Left lung (tissue), 10 donors: ENCODE results near the gene OR14K1. TPM values are rescaled to one million over a fixed set of nuclear protein-coding genes. Genes with fewer than 3 reads are reported as not detected.
"Not testable (repeated sequence)": the region's sequence is repeated elsewhere in the genome, so short reads cannot be mapped to it uniquely, and the experiment has no call there.

ENCODE experiments used
- ATAC-seq: fragments of 200-7000 bp; cut with Tn5 transposase; one replicate; pipeline ENCODE4 v1.9.1; 2020; ENCODE audit warnings: moderate library complexity
- DNase-seq, 4 donors: peaks; one replicate each; pipeline ENCODE4 v3.0.0-alpha.2; 2013 to 2020
- H3K27ac ChIP-seq, 2 donors: fragments of 200-600 bp; sonication (generic) in 1 of 2; one replicate each; pipeline versions ENCODE4 v1.5.0 to v1.8.0; 2020 to 2021
- H3K27me3 ChIP-seq, 2 donors: fragments of 200-600 bp; sonication (generic) in 1 of 2; one replicate each; pipeline versions ENCODE4 v1.5.0 to v1.8.0; 2020 to 2021
- H3K36me3 ChIP-seq, 2 donors: fragments of 200-600 bp; sonication (generic) in 1 of 2; one replicate each; pipeline versions ENCODE4 v1.5.0 to v1.8.0; 2020 to 2021
- H3K4me1 ChIP-seq, 2 donors: fragments of 200-600 bp; one replicate each; pipeline ENCODE4 v1.8.0; 2021
- H3K4me3 ChIP-seq, 2 donors: fragments of 200-600 bp; sonication (generic) in 1 of 2; one replicate each; pipeline versions ENCODE4 v1.5.0 to v1.8.0; 2020 to 2021; ENCODE audit warnings: mild to moderate bottlenecking in 1 of 2
- H3K9me3 ChIP-seq, 2 donors: fragments of 200-600 bp; sonication (generic) in 1 of 2; one replicate each; pipeline versions ENCODE4 v1.5.0 to v1.8.0; 2020 to 2021
- CTCF ChIP-seq, 2 donors: fragments of 200-600 bp; sonication (generic) in 1 of 2; IDR thresholded peaks; one replicate each; pipeline versions ENCODE4 v1.5.0 to v1.8.0; 2021; ENCODE audit warnings: antibody characterized with exemption in 2 of 2
- intact Hi-C, 2 donors: fragments of 100-400 bp; cut with DNase I; formaldehyde crosslinking; loops; one replicate each; pipeline versions ENCODE4 v1.11.2 to v1.14.2; 2022
- polyA plus RNA-seq, 6 donors: library from polyadenylated mRNA; unstranded; fragments of 120-200 nt; gene quantifications; one replicate each; pipeline ENCODE4 v1.2.1, GENCODE V29; 2013; ENCODE audit not compliant: insufficient read length in 6 of 6
- total RNA-seq, 2 donors: library from RNA; stranded (reverse); fragmentation: NEBNext Ultra II Directional; extraction: Animal tissue kit (Norgen Biotek cat#: 25700); gene quantifications; one replicate each; pipeline ENCODE4 v1.2.1, GENCODE V29; 2021
- donor health status: DM: no; HTN: yes; CAD: no.
- donor health status: DM: no; HTN: no; CAD: no.

Gene OR14K1
- total and polyA plus RNA-seq, 8 donors = not detected

DNA sequence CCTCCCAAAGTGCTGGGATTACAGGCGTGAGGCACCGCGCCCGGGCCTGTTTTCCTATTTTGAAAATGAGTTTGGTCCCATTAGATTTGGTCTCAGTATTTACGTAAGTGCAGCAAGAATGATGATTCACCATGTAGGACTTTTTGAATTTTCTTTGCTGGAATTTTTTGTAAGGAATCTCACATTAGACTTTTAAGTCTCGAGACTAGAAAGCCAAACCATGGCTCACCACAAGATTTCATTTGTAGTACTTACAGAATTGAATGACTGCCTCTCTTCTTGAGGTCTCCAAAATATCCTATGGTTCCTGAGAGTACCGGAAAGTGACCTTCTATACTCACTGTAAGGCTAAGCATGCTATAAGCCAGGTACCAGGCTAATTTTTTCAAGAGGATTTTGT lies 9.2 kb downstream of the OR14K1 start:
- Histone ChIP-seq H3K4me1 (no peaks in the 10 kb centered on the region), H3K27me3 (no peaks in the 10 kb centered on the region), H3K9me3 (peaks cover 0 to 32% of the 10 kb centered on the region in 2 donors), H3K4me3 (no peak overlapping the region), H3K36me3 (no peaks in the 10 kb centered on the region), H3K27ac (no peak overlapping the region)
- ATAC-seq = no peak
- TF ChIP-seq CTCF (IDR thresholded peaks at IDR 0.05) = no peak
- DNase-seq = no peak
- intact Hi-C loops = no loop called here

DNA sequence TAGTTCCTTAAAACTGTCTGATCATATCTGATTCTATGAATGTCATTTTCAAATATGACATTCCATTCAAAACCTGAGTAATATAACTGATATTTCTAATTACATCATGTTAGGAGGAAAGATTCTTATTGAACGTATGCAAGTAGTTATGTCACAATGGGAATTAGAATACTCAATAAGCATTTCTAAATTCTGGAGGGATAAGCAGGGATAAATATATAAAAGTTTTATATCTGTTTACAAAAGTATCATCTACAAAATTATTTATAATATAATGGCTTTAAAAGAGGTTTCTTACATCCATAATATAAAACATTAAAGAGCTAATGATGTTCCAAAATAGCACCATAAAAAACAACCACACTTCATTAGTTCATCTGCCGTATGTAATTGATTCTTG lies 9.6 kb downstream of the OR14K1 start, which contains the start of gene OR14A2:
OR14A2 (minus strand) TSS at position 101 of the 400 bp plus-strand sequence.
- TF ChIP-seq CTCF (IDR thresholded peaks at IDR 0.05) = no peak

GRCh38 chr1:247749870-247750269 lies 11.5 kb downstream of the OR14K1 start:
- H3K4me1 ChIP-seq = no peaks in the 10 kb centered on the region
- H3K36me3 ChIP-seq = no peaks in the 10 kb centered on the region
- intact Hi-C loops = no loop called here
- no peaks in the 10 kb centered on the region for H3K27me3 ChIP-seq
- peaks cover 0 to 32% of the 10 kb centered on the region in 2 donors for H3K9me3 ChIP-seq
- no peak overlapping the region for H3K4me3 ChIP-seq
- peak in 1 of 4 donors; percentile 24 for DNase-seq
- no peak for TF ChIP-seq CTCF (IDR thresholded peaks at IDR 0.05)
- H3K27ac ChIP-seq = no peak overlapping the region
- no peak for ATAC-seq

More for the DNA sequence above, 9.6 kb downstream of the OR14K1 start, which contains the start of gene OR14A2:
- Histone ChIP-seq H3K36me3 (no peaks in the 10 kb centered on the region), H3K27me3 (no peaks in the 10 kb centered on the region), H3K4me3 (no peak within 1 kb of the TSS), H3K27ac (no peak within 1 kb of the TSS), H3K4me1 (no peaks in the 10 kb centered on the region), H3K9me3 (peaks cover 0 to 32% of the 10 kb centered on the region in 2 donors)
- DNase-seq = no peak
- intact Hi-C loops = no loop called here
- ATAC-seq = no peak

DNA sequence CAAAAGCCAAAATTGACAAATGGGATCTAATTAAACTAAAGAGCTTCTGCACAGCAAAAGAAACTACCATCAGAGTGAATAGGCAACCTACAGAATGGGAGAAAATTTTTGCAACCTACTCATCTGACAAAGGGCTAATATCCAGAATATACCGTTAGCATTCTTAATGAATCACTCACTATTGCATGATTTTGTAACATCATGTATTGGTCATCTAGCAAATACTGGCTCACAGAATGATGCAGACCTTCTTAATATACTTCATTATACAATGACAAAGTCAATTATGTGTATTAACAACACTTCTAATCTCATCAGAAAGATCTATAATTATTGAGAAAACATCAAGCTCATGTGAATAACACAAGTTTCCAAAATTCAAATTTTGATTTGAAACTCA lies 15.9 kb downstream of the OR14K1 start:
- intact Hi-C loops, H3K27ac ChIP-seq, H3K4me3 ChIP-seq, DNase-seq, H3K27me3 ChIP-seq, ATAC-seq, H3K36me3 ChIP-seq, H3K4me1 ChIP-seq: not testable (repeated sequence)
- H3K9me3 ChIP-seq = peaks cover 0 to 30% of the 10 kb centered on the region in 2 donors

DNA sequence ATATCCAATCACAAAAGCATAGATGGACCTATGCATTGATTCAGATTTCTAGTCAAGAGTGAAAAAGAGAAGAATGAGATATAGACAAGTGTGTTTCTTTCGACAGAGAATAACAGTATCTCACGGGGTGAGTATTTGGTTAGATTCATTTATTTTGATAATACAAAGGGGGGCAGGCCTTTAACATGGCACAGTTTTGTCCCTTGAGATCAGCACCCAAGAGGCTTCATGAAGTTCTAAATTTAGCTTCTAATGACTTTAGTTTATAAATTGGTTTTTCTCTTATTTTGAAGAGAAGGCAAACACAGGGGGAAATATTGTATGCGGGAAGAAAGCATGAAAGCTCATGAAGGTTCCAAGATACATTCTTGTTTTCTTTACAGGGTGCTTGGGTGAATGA lies 22.0 kb downstream of the OR14K1 start, which contains the start of gene OR1C1:
OR1C1 (minus strand) TSS at position 101 of the 400 bp plus-strand sequence. CDS start 2,150 bp downstream, outside the sequence.
- Histone ChIP-seq H3K4me1 (no peaks in the 10 kb centered on the region), H3K36me3 (no peaks in the 10 kb centered on the region), H3K27ac (no peak within 1 kb of the TSS), H3K27me3 (no peaks in the 10 kb centered on the region), H3K9me3 (peaks cover 0 to 3% of the 10 kb centered on the region in 2 donors), H3K4me3 (no peak within 1 kb of the TSS)
- ATAC-seq = no peak
- no peak for TF ChIP-seq CTCF (IDR thresholded peaks at IDR 0.05)
- no peak for DNase-seq
- intact Hi-C loops = no loop called here

- TF ChIP-seq CTCF (IDR thresholded peaks at IDR 0.05) = no peak
- H3K9me3 ChIP-seq = no peaks in the 10 kb centered on the region
- H3K4me3 ChIP-seq = no peak overlapping the region
- no peaks in the 10 kb centered on the region for H3K4me1 ChIP-seq
- no peak overlapping the region for H3K27ac ChIP-seq
- ATAC-seq (no peak), DNase-seq (no peak)
- intact Hi-C loops = no loop called here
- no peaks in the 10 kb centered on the region for H3K36me3 ChIP-seq
- H3K27me3 ChIP-seq = no peaks in the 10 kb centered on the region
Observed at GRCh38 chr1:247769603-247770002, 31.2 kb downstream of the OR14K1 start.
